Measurements from ENCODE around the gene LRRC14B. TPM values are rescaled to one million over a fixed set of nuclear protein-coding genes. Genes with fewer than 3 reads are reported as not detected.
A peak's percentile ranks its signal among the peaks of the same experiment; 100 is the strongest.
"Not testable (repeated sequence)": the region's sequence is repeated elsewhere in the genome, so short reads cannot be mapped to it uniquely, and the experiment has no call there.

The LRRC14B gene
- polyA plus RNA-seq, 4 donors = not detected

DNA sequence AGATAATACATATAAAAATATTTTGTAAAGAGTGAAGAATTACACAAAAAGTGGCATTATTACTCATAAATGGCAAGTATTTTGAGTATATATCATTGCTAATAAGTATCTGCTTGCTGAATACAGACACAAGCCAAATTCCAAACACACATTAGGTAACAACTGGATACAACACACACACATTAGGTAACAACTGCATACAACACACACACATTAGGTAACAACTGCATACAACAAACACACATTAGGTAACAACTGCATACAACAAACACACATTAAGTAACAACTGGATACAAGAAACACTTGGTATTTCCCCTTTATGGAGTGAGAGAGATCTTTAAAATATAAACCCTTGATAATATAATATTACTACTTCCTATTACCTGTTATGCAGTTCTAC lies 13.2 kb downstream of the LRRC14B start:
- no peak for DNase-seq (ENCODE audit: low read depth in 4 of 4, low spot score in 3 of 4)

- DNase-seq (ENCODE audit: low read depth in 4 of 4, low spot score in 3 of 4) = no peak
Measured at GRCh38 chr5:204966-205670, 13.8 kb downstream of the LRRC14B start.

DNA sequence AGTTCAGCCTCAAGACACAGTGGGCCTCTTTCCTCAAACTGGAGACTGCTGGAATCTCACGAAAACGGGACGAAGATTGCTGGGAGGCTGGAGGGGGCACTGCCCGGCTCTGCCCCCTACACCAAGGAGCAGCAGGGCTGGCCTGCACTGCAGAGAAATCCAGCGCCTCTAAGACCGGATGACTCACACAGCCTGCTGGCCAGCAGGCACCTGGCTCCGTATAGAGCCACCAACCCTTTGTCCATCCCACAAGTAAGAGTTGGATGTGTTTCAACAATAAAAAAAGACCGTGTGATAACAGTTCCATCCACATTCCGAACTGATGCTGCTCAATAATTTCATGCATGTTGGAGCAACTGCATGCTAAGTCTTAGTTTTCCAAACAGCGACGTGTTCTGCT lies 15.1 kb downstream of the LRRC14B start:
- no peak for DNase-seq (ENCODE audit: low read depth in 4 of 4, low spot score in 3 of 4)

DNA sequence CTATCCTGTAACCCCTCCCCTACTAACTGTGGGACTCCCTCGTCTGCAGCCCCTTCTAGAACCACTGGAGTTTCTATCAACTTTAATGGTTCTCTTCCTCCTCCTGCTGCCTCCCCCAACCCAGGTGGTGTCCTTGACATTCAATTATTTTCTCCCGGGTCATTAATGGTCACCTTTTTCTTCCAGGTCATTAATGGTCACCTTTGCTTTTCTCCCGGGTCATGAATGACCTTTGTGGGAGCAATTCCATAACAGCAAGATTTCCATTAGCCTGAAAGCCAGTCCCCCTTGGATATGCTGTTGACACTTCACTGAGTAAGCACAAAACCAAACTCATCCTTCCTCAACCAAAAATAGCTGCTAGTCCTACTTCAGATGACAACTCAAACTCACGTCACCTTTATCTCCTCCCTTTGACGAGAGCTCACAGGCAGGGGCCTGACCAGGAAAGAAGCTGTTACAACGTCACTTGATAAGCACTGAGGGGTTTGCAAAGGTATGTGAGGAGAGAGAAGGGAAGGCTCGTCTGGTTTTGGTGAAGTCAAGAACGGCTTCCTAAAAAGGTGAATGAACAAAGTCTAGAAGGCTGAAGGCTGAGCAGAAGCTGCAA lies 15.7 kb downstream of the LRRC14B start:
- DNase-seq (ENCODE audit: low read depth in 4 of 4, low spot score in 3 of 4) = no peak

DNA sequence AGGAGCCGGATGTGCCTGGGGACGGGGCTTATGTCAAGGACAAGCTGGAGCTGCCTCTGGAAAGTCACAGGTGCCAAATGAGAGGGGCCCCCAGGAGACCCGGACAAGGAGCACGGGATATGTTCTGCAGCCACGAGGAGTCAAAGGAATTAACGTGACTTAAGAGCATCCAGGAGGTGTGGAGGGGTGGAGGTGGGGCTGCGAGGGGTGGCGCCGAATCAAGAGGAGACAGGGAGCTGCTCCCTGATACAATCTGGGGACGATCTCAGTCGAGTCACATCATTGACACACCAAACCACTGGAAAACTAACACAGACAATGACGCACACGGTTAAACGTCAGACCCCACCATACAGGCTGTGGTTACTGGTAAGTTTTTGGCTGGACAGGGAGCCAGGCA lies 16.3 kb downstream of the LRRC14B start:
- DNase-seq (ENCODE audit: low read depth in 4 of 4, low spot score in 3 of 4) = no peak

DNA sequence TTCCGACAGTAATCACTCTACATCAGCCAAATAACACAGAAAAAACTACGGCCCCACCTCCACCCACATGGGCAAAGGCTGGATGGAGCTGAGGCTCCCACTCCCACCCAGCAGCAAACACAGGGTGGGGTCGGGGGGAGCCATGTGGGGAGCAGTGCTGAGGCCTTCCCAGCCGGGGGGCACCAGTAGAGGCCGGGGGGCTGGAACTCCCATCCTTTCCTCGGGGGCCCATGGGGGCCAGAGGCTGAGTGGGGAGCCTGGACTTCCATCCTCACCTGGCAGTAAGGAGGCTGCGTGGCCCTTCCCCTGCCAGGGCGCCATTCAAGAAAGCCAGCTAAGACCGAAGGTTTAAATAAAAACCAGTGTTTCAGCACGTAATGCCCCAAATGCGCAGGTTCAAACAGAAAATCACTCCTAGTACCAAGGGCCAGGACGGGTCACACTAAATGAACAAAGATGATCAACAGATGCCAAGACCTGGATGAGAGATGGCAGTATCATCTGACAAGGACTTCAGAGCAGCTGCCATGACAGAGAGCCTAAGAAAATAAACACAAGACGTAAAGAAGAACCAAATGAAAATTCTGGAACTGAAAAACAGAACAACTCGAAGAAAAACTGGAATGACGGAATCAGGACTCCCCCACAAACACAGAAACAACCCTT lies 17.3 kb downstream of the LRRC14B start:
- DNase-seq (ENCODE audit: low read depth in 4 of 4, low spot score in 3 of 4) = no peak

- DNase-seq (ENCODE audit: low read depth in 4 of 4, low spot score in 3 of 4) = no peak
Measured at GRCh38 chr5:213803-214395, 22.6 kb downstream of the LRRC14B start.

- DNase-seq (ENCODE audit: low read depth in 4 of 4, low spot score in 3 of 4) = not testable (repeated sequence)
Measured at GRCh38 chr5:215256-215655, 24.0 kb downstream of the LRRC14B start.

DNA sequence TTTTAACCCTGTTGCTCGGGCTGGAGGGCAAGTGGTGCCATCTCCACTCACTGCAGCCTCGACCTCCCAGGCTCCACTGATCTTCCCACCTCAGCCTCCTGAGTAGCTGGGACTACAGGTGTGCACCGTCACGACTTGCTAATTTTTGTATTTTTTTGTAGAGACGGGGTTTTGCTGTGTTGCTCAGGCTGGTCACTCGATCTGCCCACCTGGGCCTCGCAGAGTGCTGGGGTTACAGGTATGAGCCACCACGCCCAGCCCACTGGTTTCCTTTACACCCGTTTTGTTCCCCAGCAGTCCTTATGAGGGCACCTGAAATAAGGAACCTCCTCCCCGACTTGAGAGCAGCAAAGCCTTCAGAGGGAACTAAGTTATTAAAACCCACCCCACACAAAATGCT lies 24.8 kb downstream of the LRRC14B start:
- DNase-seq (ENCODE audit: low read depth in 4 of 4, low spot score in 3 of 4) = not testable (repeated sequence)

DNA sequence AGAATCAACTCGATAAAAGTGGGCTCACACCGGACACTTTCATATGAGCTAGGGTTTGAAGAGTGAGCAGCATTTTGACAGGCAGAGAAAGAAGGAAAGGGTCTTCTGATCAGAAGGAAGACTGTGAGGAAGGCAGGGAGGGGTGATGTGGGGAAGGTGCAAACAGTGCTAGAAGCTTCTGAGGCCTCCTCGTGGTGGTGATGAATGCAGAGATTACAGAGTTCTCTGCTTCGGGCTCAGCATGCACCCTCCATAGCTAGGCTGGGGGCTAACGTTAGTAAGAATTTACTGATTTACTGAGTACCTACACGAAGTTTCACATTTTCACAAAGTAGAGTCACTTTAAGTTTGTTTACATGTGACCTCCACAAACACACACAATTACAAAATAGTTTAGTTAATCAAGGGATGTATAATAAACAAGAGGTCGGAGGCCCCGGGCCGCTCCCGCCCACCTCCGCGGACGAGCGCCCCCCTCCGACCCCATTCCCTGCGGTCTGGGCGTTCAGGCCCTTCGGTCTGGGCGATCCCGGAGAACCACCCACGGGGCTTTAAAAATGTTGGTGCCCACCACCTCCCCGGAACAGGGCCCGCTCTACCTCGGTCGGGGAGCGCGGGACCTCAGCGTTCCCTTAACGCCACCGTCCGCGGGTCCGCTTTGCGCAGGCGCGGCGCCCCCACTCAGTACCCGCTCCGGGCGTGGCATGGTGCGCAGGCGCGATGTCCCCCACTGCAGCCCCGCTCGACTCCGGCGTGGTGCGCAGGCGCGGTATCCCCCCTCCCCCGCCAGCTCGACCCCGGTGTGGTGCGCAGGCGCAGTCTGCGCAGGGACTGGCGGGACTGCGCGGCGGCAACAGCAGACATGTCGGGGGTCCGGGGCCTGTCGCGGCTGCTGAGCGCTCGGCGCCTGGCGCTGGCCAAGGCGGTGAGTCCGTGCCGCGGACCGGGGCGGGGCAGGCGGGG lies 26.5 kb downstream of the LRRC14B start, which contains the start of the genes CCDC127 and SDHA:
Gene CCDC127, minus strand, starts transcription at position 660 of the 963 bp plus-strand sequence. CDS start 1,304 bp downstream, outside the sequence.
Gene SDHA, plus strand, starts transcription at position 827 of the 963 bp plus-strand sequence. Its CDS starts 36 bp downstream, at position 863.
- peak; percentile 87 to 93 (median 90) for DNase-seq (ENCODE audit: low read depth in 4 of 4, low spot score in 3 of 4)

DNA sequence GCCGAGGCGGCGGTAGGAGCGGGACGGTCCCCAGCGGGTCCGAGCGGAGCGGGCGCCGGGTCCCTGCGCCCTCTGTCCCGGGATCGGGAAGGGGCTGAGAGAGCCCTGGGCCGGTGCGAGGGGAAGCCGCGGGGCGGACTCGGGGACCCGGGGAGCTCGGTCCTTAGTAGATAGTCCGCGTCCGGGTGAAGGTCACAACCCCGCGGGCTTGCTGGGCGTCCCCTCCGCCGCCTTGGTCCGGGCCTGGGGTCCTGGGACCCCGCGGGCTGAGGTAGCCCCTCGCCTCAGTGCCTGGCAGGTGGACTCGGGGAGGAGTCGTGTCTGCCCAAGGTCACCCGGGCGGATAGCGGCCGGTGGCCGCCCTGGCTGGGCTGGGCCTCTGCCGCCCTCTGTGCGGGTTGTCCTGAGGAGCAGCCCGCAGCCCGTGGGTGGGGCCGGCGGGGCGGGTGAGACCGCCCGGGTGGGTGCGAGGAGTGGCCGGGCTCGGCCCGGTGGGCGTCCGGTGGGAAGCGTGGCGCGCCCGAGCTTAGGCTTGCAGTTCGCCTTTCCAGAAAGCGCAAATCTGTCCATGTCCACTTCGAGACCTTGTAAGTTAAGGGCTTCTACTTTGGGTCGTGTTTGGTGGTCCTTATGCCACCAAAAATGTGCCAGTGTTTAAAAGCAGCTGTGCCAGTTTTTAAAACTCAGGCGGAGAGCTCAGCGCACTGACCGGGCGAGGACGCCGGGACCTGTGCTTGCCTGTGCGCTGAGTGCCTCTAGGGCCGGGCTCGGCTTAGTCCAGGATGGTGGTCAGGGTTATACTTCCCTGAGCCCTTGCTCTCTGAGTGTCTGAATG lies 27.4 kb downstream of the LRRC14B start:
- DNase-seq (ENCODE audit: low read depth in 4 of 4, low spot score in 3 of 4) = no peak

DNA sequence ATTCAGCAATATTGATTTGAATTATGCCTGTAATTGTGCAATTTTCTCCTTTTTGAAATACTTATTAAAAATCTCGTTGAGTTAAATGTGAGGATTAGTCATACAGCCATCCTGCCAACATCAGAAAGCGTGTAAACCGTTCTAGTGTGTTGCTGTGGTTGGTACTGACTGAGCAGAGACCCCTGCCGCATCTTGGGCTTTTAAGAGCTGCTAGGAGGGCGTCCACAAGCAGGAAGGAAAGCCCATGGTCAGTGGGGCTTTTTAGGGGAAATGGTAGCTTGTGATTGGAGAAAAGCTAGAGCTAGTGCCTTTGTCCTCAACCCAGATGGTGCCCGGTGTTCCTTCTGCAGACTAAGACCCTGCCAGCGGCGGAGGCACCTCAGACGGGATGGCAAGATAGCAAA lies 28.2 kb downstream of the LRRC14B start:
- DNase-seq (ENCODE audit: low read depth in 4 of 4, low spot score in 3 of 4) = no peak

GRCh38 chr5:219991-220390 lies 28.7 kb downstream of the LRRC14B start:
- no peak for DNase-seq (ENCODE audit: low read depth in 4 of 4, low spot score in 3 of 4)

DNA sequence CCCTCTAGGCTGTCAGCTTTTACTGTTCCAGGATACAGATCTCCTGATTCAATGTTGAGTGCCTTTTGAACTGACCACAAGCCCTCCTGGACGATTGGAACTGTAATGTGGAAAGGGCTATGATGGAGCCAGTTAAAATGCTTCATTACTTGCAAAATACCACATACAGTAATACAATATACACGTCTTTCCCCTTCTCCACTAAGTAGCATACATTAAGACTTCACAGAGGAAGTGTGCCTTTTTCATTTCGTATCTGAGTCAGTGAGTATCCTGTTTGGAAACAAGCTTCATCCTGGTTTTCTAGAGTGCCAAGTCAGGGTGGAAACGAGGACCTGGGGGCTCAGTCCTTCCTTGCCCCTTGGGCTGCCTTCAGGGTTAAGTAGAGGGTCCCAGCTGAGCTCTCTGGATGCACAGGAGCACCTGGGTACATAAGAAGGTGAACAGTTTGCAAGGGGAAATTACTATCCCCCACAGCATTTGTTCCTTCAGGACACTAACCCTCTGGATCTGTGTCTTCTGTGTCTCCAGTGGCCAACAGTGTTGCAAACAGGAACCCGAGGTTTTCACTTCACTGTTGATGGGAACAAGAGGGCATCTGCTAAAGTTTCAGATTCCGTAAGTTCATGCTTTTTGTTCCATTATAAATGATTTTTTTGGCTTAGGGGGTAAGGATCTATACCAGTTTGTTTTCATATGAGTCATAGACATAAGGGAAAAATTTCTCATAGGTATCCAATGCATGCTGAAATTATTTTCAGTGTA lies 31.8 kb downstream of the LRRC14B start:
- DNase-seq (ENCODE audit: low read depth in 4 of 4, low spot score in 3 of 4) = not testable (repeated sequence)

DNA sequence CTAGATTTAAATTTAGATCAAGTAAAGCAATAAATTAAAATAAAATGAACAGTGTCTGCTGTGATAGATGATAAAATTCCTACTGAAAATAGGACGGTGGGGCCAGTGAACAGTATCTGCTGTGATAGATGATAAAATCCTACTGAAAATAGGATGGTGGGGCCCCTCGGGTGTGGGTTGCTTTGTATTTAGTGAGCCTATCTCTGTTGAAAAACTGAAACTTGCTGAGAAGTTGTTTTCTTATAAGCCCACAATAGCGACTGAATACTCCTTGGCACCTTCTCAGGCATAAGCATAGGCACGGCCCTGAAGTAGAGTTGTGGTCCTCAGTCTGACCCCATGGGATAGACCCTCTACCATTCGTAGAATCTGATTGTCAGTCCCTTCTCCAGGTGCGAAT lies 32.5 kb downstream of the LRRC14B start:
- no peak for DNase-seq (ENCODE audit: low read depth in 4 of 4, low spot score in 3 of 4)

- DNase-seq (ENCODE audit: low read depth in 4 of 4, low spot score in 3 of 4) = no peak
Measured at GRCh38 chr5:225334-225733, 34.0 kb downstream of the LRRC14B start.

GRCh38 chr5:227375-227774 lies 36.1 kb downstream of the LRRC14B start:
- not testable (repeated sequence) for DNase-seq (ENCODE audit: low read depth in 4 of 4, low spot score in 3 of 4)

DNA sequence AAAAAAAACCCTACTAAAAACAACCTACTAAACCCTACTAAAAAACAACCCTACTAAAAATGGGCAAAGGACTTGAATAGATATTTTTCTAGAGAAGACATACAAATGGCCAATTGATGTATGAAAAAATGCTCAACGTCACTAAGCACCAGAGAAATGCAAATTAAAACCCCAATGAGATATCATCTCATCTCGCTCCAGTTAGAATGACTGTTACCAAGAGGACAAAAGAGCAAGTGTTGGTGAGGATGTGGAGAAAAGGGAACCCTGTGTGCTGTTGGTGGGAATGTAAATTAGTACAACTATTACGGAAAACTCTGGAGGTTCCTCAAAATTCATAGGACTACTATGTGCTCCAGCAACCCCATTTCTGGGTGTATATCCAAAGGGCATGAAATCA lies 37.6 kb downstream of the LRRC14B start:
- DNase-seq (ENCODE audit: low read depth in 4 of 4, low spot score in 3 of 4) = no peak
